Endothelial cell of umbilical vein (primary cell): Measurements from ENCODE around the gene CNGB1. TPM values are rescaled to one million over a fixed set of nuclear protein-coding genes. Genes with fewer than 3 reads are reported as not detected.

Source experiments
- BruUV-seq: library from RNA; stranded (reverse); fragments of 400-500 nt; replicated peaks from 2 replicates; lab custom pipeline; 2021; lab: Mats Ljungman, UMichigan
- CTCF ChIA-PET: fragments of 300-600, 350-600 bp; sonication (Branson Sonifier 250); formaldehyde crosslinking; loops from one replicate; lab custom pipeline; 2021; ENCODE audit warnings: antibody characterized with exemption, inconsistent platforms; lab: Charles Lee
- POLR2A ChIA-PET: fragments of 300-600, 350-600 bp; sonication (Branson Sonifier 250); formaldehyde crosslinking; loops from one replicate; lab custom pipeline; 2021; ENCODE audit warnings: antibody characterized with exemption, inconsistent platforms; lab: Charles Lee
- DNase-seq: peaks from one replicate; pipeline ENCODE4 v3.0.0-alpha.2; 2011; ENCODE audit warnings: low read depth, low spot score
- FAIRE-seq: peaks from 2 replicates; lab custom pipeline; 2011; peaks lifted over from hg19 to GRCh38; lab: Jason Lieb, UNC
- H2AFZ ChIP-seq: 2 replicates; pipeline ENCODE4 v1.6.0; 2012; ENCODE audit warnings: low read depth, low read length, control low read depth, inconsistent platforms
- H3K27ac ChIP-seq: 2 replicates; pipeline ENCODE4 v1.5.1; 2011; ENCODE audit warnings: low read depth, mild to moderate bottlenecking, control low read depth, low read length, moderate library complexity; ENCODE audit not compliant: insufficient read depth
- H3K27me3 ChIP-seq, 2 experiments: 2 replicates each; pipeline versions ENCODE4 v1.6.0 to v1.6.1; 2011; ENCODE audit warnings: low read length in 2 of 2, mixed read lengths in 1 of 2; ENCODE audit not compliant: control insufficient read depth in 2 of 2, insufficient read depth in 2 of 2
- H3K36me3 ChIP-seq, 2 experiments: 2 replicates in 1 of 2; 3 replicates in 1 of 2; pipeline ENCODE4 v1.5.1; 2011; ENCODE audit warnings: low read length in 2 of 2, mild to moderate bottlenecking in 1 of 2, moderate library complexity in 1 of 2; ENCODE audit not compliant: control insufficient read depth in 2 of 2, insufficient read depth in 2 of 2; ENCODE audit errors: extremely low read depth in 1 of 2
- H3K4me1 ChIP-seq: 3 replicates; pipeline ENCODE4 v1.5.1; 2011; ENCODE audit warnings: mild to moderate bottlenecking, low read length; ENCODE audit not compliant: control insufficient read depth, insufficient read depth; ENCODE audit errors: extremely low read depth
- H3K4me2 ChIP-seq: 2 replicates; pipeline ENCODE4 v1.6.1; 2011; ENCODE audit warnings: low read length, control low read depth, mixed read lengths; ENCODE audit not compliant: insufficient read depth
- H3K4me3 ChIP-seq, 3 experiments: fragments of 200-600 bp in 1 of 3; sonication (generic), shearing (Covaris generic) in 1 of 3; replicated peaks in 1 of 3; 2 replicates each; pipeline ENCODE4 v1.5.1; 2011 to 2016; ENCODE audit warnings: control low read depth in 3 of 3, low read length in 3 of 3, mild to moderate bottlenecking in 2 of 3, inconsistent platforms in 1 of 3, low read depth in 1 of 3, moderate library complexity in 1 of 3; ENCODE audit not compliant: insufficient read depth in 1 of 3
- H3K79me2 ChIP-seq: 2 replicates; pipeline ENCODE4 v1.6.0; 2012; ENCODE audit warnings: low read length, inconsistent platforms; ENCODE audit not compliant: control insufficient read depth, insufficient read depth
- H3K9ac ChIP-seq: replicated peaks from 2 replicates; pipeline ENCODE3; 2011; ENCODE audit warnings: low read length, control low read depth; ENCODE audit not compliant: insufficient read depth; ENCODE audit errors: extremely low read depth
- H3K9me1 ChIP-seq: replicated peaks from 3 replicates; pipeline ENCODE4 v1.6.0; 2011; ENCODE audit warnings: mild to moderate bottlenecking, low read length; ENCODE audit not compliant: control insufficient read depth, insufficient read depth; ENCODE audit errors: extremely low read depth
- H3K9me3 ChIP-seq: replicated peaks from 2 replicates; pipeline ENCODE4 v1.5.1; 2012; ENCODE audit warnings: low read length, inconsistent platforms; ENCODE audit not compliant: control insufficient read depth, insufficient read depth
- H4K20me1 ChIP-seq: replicated peaks from 2 replicates; pipeline ENCODE3; 2011; ENCODE audit warnings: mild to moderate bottlenecking, low read length; ENCODE audit not compliant: control insufficient read depth, insufficient read depth; ENCODE audit errors: extremely low read depth
- CTCF ChIP-seq, 2 donors: IDR thresholded peaks; 1 replicate in 1 of 2; 2 replicates in 1 of 2; pipeline ENCODE4 v1.5.1; 2011; ENCODE audit warnings: low read length in 2 of 2, mild to moderate bottlenecking in 2 of 2, moderate library complexity in 2 of 2, control low read depth in 1 of 2, inconsistent platforms in 1 of 2, low read depth in 1 of 2; ENCODE audit not compliant: insufficient read depth in 1 of 2; ENCODE audit errors: extremely low read depth in 1 of 2
- EZH2 ChIP-seq: IDR thresholded peaks from 2 replicates; pipeline ENCODE4 v1.6.1; 2012; ENCODE audit warnings: borderline replicate concordance, low read depth, mild to moderate bottlenecking, moderate library complexity, low read length, inconsistent platforms; ENCODE audit not compliant: severe bottlenecking
- FOS ChIP-seq: IDR thresholded peaks from 2 replicates; pipeline ENCODE4 v1.6.1; 2011; ENCODE audit warnings: mild to moderate bottlenecking, low read length, moderate library complexity, borderline replicate concordance; ENCODE audit not compliant: insufficient read depth
- GATA2 ChIP-seq: IDR thresholded peaks from 2 replicates; pipeline ENCODE4 v1.7.0; 2011; ENCODE audit warnings: low read depth, mild to moderate bottlenecking, moderate library complexity, mixed read lengths, low read length; ENCODE audit not compliant: insufficient read length, insufficient read depth
- JUN ChIP-seq: IDR thresholded peaks from 2 replicates; pipeline ENCODE4 v1.6.1; 2011; ENCODE audit warnings: borderline replicate concordance, low read depth; ENCODE audit not compliant: insufficient read length, insufficient read depth
- MAX ChIP-seq: IDR thresholded peaks from 2 replicates; pipeline ENCODE4 v1.6.1; 2011; ENCODE audit not compliant: insufficient read depth, insufficient read length
- MYC ChIP-seq: IDR thresholded peaks from one replicate; pipeline ENCODE4 v1.6.1; 2011; ENCODE audit warnings: mild to moderate bottlenecking, low read depth, low read length
- POLR2A ChIP-seq: IDR thresholded peaks from 2 replicates; pipeline ENCODE4 v1.6.1; 2012; ENCODE audit warnings: low read depth, mild to moderate bottlenecking, control low read depth, low read length
- POLR2AphosphoS5 ChIP-seq: IDR thresholded peaks from 2 replicates; pipeline ENCODE4 v1.6.1; 2012; ENCODE audit warnings: low read depth, mild to moderate bottlenecking, control low read depth, low read length, moderate library complexity; ENCODE audit not compliant: insufficient read depth
- dilution Hi-C: fragments of 300-500 bp; cut with MboI; formaldehyde crosslinking; loops from one replicate; pipeline ENCODE4 v1.15.0; 2019; ENCODE audit warnings: low sequenced_read_pairs; ENCODE audit not compliant: extremely low pct_ligation_motif_present
- intact Hi-C: fragments of 100-400 bp; cut with micrococcal nuclease; formaldehyde crosslinking; loops from one replicate; pipeline ENCODE4 v1.10.0; 2022
- polyA plus RNA-seq, 4 experiments: library from polyadenylated mRNA; depleted of rRNA in 3 of 4; stranded (reverse) in 3 of 4; unstranded in 1 of 4; fragments of >200 nt; gene quantifications; 2 replicates each; pipeline versions ENCODE4 v1.2.1 to v1.2.3, GENCODE V29; 2011 to 2012; ENCODE audit warnings: missing spikeins in 1 of 4
- total RNA-seq: library from RNA; stranded (reverse); gene quantifications from 2 replicates; pipeline ENCODE4 v1.2.3, GENCODE V29; 2021

The CNGB1 gene
- total and polyA plus RNA-seq, 2 donors (not counting 3 experiments of a cell fraction or from before 2014, with no cell fraction given) = not detected

- Histone ChIP-seq H3K4me3 (peak within 1 kb of the TSS; percentile 68 to 90 (median 85)), H4K20me1 (no peaks in the 10 kb centered on the region), H2AFZ (peak within 1 kb of the TSS; percentile 98), H3K9ac (peak within 1 kb of the TSS; percentile 68), H3K36me3 (peaks cover 2 to 10% of the 10 kb centered on the region in 2 experiments), H3K27ac (peak within 1 kb of the TSS; percentile 19), H3K4me1 (peaks cover 17% of the 10 kb centered on the region), H3K9me3 (no peaks in the 10 kb centered on the region), H3K79me2 (peaks cover 4% of the 10 kb centered on the region), H3K27me3 (no peaks in the 10 kb centered on the region), H3K4me2 (peak within 1 kb of the TSS; percentile 80), H3K9me1 (no peaks in the 10 kb centered on the region)
- ChIA-PET CTCF (interaction anchor here (0.7 to 3.5 kb wide), 13 partner anchors 14 to 410 kb away, joined by 3 to 36 read pairs (median 6); partner anchors contain the start of gene CFAP20), POLR2A (no interaction called here)
- dilution Hi-C loops (no loop called here), intact Hi-C loops (loop anchor here (1.0 to 5.0 kb wide), 6 partner anchors 16 to 410 kb away; no protein-coding TSS in a partner anchor)
- TF ChIP-seq GATA2 = no peak
- peak; percentile 92 for TF ChIP-seq POLR2A
- TF ChIP-seq CTCF (IDR thresholded peaks at IDR 0.05; ENCODE audit: extremely low read depth in 1 of 2, insufficient read depth in 1 of 2, low read depth in 1 of 2, low read length in 2 of 2) = peak; percentile 63 to 73
- TF ChIP-seq MYC = no peak
- no peak for TF ChIP-seq FOS
- TF ChIP-seq EZH2 = no peak
- no peak for TF ChIP-seq JUN
- no peak for TF ChIP-seq MAX
- peak; percentile 80 for TF ChIP-seq POLR2AphosphoS5
- BruUV-seq = no TSS peak
- DNase-seq = peak; percentile 74
- FAIRE-seq = peak; percentile 84
Measured at GRCh38 chr16:58000706-58001676, 30.1 kb upstream of the CNGB1 start, which contains the start of gene USB1. Gene USB1 (plus strand): TSS chr16:58001407. CDS start chr16:58001484, 77 bp downstream.
